IMR-90 (cell line): ENCODE data around the gene PLCH2. TPM values are rescaled to one million over a fixed set of nuclear protein-coding genes. Genes with fewer than 3 reads are reported as not detected.

Experiments used
- ATAC-seq: fragments of 200-7000 bp; cut with Tn5 transposase; 2 replicates; pipeline ENCODE4 v1.9.1; 2020; ENCODE audit warnings: low read depth, mild to moderate bottlenecking, moderate library complexity
- BruUV-seq: library from RNA; stranded (reverse); fragments of 400-500 nt; replicated peaks from 2 replicates; lab custom pipeline; 2021; lab: Mats Ljungman, UMichigan
- CTCF ChIA-PET: fragments of 300-600 bp; formaldehyde crosslinking; extraction: SDS; loops from one replicate; lab custom pipeline; 2021; ENCODE audit warnings: antibody characterized with exemption; lab: Yijun Ruan, JAX
- POLR2A ChIA-PET: fragments of 300-600 bp; sonication (Branson Sonifier 250); formaldehyde crosslinking; loops from one replicate; lab custom pipeline; 2022; ENCODE audit warnings: antibody characterized with exemption; ENCODE audit not compliant: unreplicated experiment; lab: Charles Lee
- DNase-seq: peaks from one replicate; pipeline ENCODE4 v3.0.0; 2013
- H2AFZ ChIP-seq: replicated peaks from 2 replicates; pipeline ENCODE3; 2013; ENCODE audit warnings: low read length, mild to moderate bottlenecking; ENCODE audit not compliant: poor library complexity
- H2AK5ac ChIP-seq: 2 replicates; pipeline ENCODE4 v1.6.1; 2013; ENCODE audit warnings: low read depth, low read length, inconsistent platforms
- H2AK9ac ChIP-seq: replicated peaks from 2 replicates; pipeline ENCODE3; 2013; ENCODE audit warnings: mild to moderate bottlenecking, low read depth, low read length, moderate library complexity; ENCODE audit not compliant: poor library complexity
- H2BK120ac ChIP-seq: 2 replicates; pipeline ENCODE4 v1.6.1; 2013; ENCODE audit warnings: low read depth, low read length, inconsistent platforms
- H2BK15ac ChIP-seq: 3 replicates; pipeline ENCODE4 v1.6.1; 2013; ENCODE audit warnings: low read depth, low read length, inconsistent platforms
- H2BK20ac ChIP-seq: 2 replicates; pipeline ENCODE4 v1.6.1; 2013; ENCODE audit warnings: low read depth, mild to moderate bottlenecking, inconsistent platforms, low read length, moderate library complexity
- H2BK5ac ChIP-seq: 2 replicates; pipeline ENCODE4 v1.6.1; 2013; ENCODE audit warnings: mild to moderate bottlenecking, low read depth, low read length, inconsistent platforms; ENCODE audit not compliant: poor library complexity, severe bottlenecking
- H3K14ac ChIP-seq: replicated peaks from 2 replicates; pipeline ENCODE4 v1.6.1; 2013; ENCODE audit warnings: low read depth, low read length, inconsistent platforms
- H3K18ac ChIP-seq: 2 replicates; pipeline ENCODE4 v1.6.1; 2013; ENCODE audit warnings: low read depth, low read length, control low read depth
- H3K23ac ChIP-seq: 2 replicates; pipeline ENCODE4 v1.6.1; 2013; ENCODE audit warnings: low read depth, low read length, inconsistent platforms
- H3K27ac ChIP-seq: 2 replicates; pipeline ENCODE4 v1.5.1; 2013; ENCODE audit warnings: mild to moderate bottlenecking, control low read depth, low read length; ENCODE audit not compliant: insufficient read depth
- H3K27me3 ChIP-seq: 2 replicates; pipeline ENCODE4 v1.6.1; 2013; ENCODE audit warnings: low read length; ENCODE audit not compliant: control insufficient read depth, insufficient read depth
- H3K36me3 ChIP-seq: 2 replicates; pipeline ENCODE4 v1.6.1; 2013; ENCODE audit warnings: low read length, mixed read lengths; ENCODE audit not compliant: control insufficient read depth, insufficient read depth
- H3K4ac ChIP-seq: 2 replicates; pipeline ENCODE4 v1.6.1; 2013; ENCODE audit warnings: low read depth, low read length, inconsistent platforms
- H3K4me1 ChIP-seq: 2 replicates; pipeline ENCODE4 v1.6.1; 2013; ENCODE audit warnings: low read length, mixed read lengths; ENCODE audit not compliant: control insufficient read depth, insufficient read depth
- H3K4me2 ChIP-seq: 2 replicates; pipeline ENCODE4 v1.6.1; 2013; ENCODE audit warnings: low read depth, mild to moderate bottlenecking, control low read depth, low read length, moderate library complexity
- H3K4me3 ChIP-seq: 2 replicates; pipeline ENCODE4 v1.5.1; 2013; ENCODE audit warnings: low read depth, mild to moderate bottlenecking, control low read depth, low read length, moderate library complexity; ENCODE audit not compliant: insufficient read depth
- H3K56ac ChIP-seq: 2 replicates; pipeline ENCODE4 v1.6.1; 2013; ENCODE audit warnings: low read length, inconsistent platforms; ENCODE audit not compliant: insufficient read depth; ENCODE audit errors: extremely low read depth
- H3K79me1 ChIP-seq, 2 experiments: 2 replicates each; pipeline ENCODE4 v1.6.1; 2013; ENCODE audit warnings: low read length in 2 of 2, inconsistent platforms in 1 of 2, low read depth in 1 of 2
- H3K9ac ChIP-seq: 2 replicates; pipeline ENCODE4 v1.6.1; 2013; ENCODE audit warnings: low read depth, low read length, control low read depth
- H3K9me1 ChIP-seq: 2 replicates; pipeline ENCODE4 v1.6.1; 2013; ENCODE audit warnings: low read length, inconsistent platforms; ENCODE audit not compliant: insufficient read depth
- H3K9me3 ChIP-seq: 2 replicates; pipeline ENCODE4 v1.6.1; 2013; ENCODE audit warnings: low read length; ENCODE audit not compliant: control insufficient read depth, insufficient read depth
- H4K20me1 ChIP-seq: 2 replicates; pipeline ENCODE4 v1.6.1; 2013; ENCODE audit warnings: low read length, inconsistent platforms; ENCODE audit not compliant: insufficient read depth
- H4K5ac ChIP-seq: 2 replicates; pipeline ENCODE4 v1.6.1; 2013; ENCODE audit warnings: mild to moderate bottlenecking, low read depth, low read length, control low read depth
- H4K8ac ChIP-seq, 2 experiments: 2 replicates each; pipeline ENCODE4 v1.6.1; 2013; ENCODE audit warnings: low read depth in 2 of 2, low read length in 2 of 2, control low read depth in 1 of 2, inconsistent platforms in 1 of 2
- H4K91ac ChIP-seq: 2 replicates; pipeline ENCODE4 v1.6.1; 2013; ENCODE audit warnings: low read depth, low read length, inconsistent platforms; ENCODE audit not compliant: insufficient read depth
- BHLHE40 ChIP-seq: fragments of 150-350 bp; IDR thresholded peaks from 2 replicates; pipeline ENCODE4 v1.6.1; 2016; ENCODE audit warnings: mild to moderate bottlenecking, low read depth, low read length
- CEBPB ChIP-seq: IDR thresholded peaks from 2 replicates; pipeline ENCODE4 v1.6.1; 2012; ENCODE audit warnings: low read depth, low read length, improper control_type of control experiment
- CTCF ChIP-seq: conservative IDR thresholded peaks from 2 replicates; pipeline ENCODE4 v1.5.1; 2012; ENCODE audit warnings: mild to moderate bottlenecking, low read depth, low read length, improper control_type of control experiment
- FOS ChIP-seq: fragments of 150-350 bp; IDR thresholded peaks from 2 replicates; pipeline ENCODE4 v1.6.1; 2016; ENCODE audit warnings: low read depth, low read length
- MAZ ChIP-seq: IDR thresholded peaks from 2 replicates; pipeline ENCODE4 v1.6.1; 2012; ENCODE audit warnings: low read depth, mild to moderate bottlenecking, low read length, improper control_type of control experiment, moderate library complexity, borderline replicate concordance
- MXI1 ChIP-seq: IDR thresholded peaks from 2 replicates; pipeline ENCODE4 v1.6.1; 2012; ENCODE audit warnings: low read depth, mild to moderate bottlenecking, low read length, moderate library complexity, borderline replicate concordance
- POLR2A ChIP-seq: IDR thresholded peaks from 2 replicates; pipeline ENCODE4 v1.6.1; 2012; ENCODE audit warnings: mild to moderate bottlenecking, low read depth, low read length
- WGBS, 2 experiments: methylation state at CpG; one replicate each; pipeline versions ENCODE4 v1.1.5 to v1.1.7; 2013; ENCODE audit warnings: missing lambda C conversion rate in 2 of 2; ENCODE audit not compliant: insufficient read length in 1 of 2; ENCODE audit errors: extremely low coverage in 2 of 2; 5-methylcytosine and 5-hydroxymethylcytosine counted together
- dilution Hi-C: fragments of 300-500 bp; cut with HindIII; formaldehyde crosslinking; loops from one replicate; pipeline ENCODE4 v1.14.3; 2018; ENCODE audit warnings: low sequenced_read_pairs; ENCODE audit not compliant: unreplicated experiment
- in situ Hi-C: fragments of 300-500 bp; cut with MboI; formaldehyde crosslinking; loops from 3 replicates; pipeline ENCODE4 v1.14.3; 2019; ENCODE audit warnings: low sequenced_read_pairs, inconsistent platforms, mixed read lengths
- intact Hi-C: fragments of 100-400 bp; cut with micrococcal nuclease; formaldehyde crosslinking; loops from 2 replicates; pipeline ENCODE4 v1.10.0; 2022
- polyA plus RNA-seq, 3 experiments: library from polyadenylated mRNA; depleted of rRNA; stranded (reverse); fragments of >200 nt; gene quantifications; 2 replicates each; pipeline ENCODE4 v1.2.3, GENCODE V29; 2012; ENCODE audit warnings: low replicate concordance in 1 of 3
- total RNA-seq: library from RNA; depleted of rRNA; stranded (reverse); fragments of >200 nt; gene quantifications from 2 replicates; pipeline ENCODE4 v1.2.3, GENCODE V29; 2012
- TF ChIP-seq, protein P1 (sequence below): fragments of 150-350 bp; IDR thresholded peaks from 2 replicates; pipeline ENCODE4 v1.6.1; 2017; ENCODE audit warnings: mild to moderate bottlenecking, antibody characterized with exemption, low read length, low read depth
- TF ChIP-seq, protein P2 (sequence below): fragments of 150-350 bp; IDR thresholded peaks from 2 replicates; pipeline ENCODE4 v1.6.1; 2016; ENCODE audit warnings: low read depth, mild to moderate bottlenecking, low read length, moderate library complexity, borderline replicate concordance

PLCH2 gene
- total and polyA plus RNA-seq, 2 of the 4 experiments (the other 2 are of a cell fraction), result 0.18 to 1.9 TPM

GRCh38 chr1:2552189-2552588 is 76.1 kb downstream of the PLCH2 start:
- H3K36me3 ChIP-seq, result no peaks in the 10 kb centered on the region
- ChIA-PET POLR2A (no interaction called here), CTCF (no interaction called here)
- H3K23ac ChIP-seq, result no peak overlapping the region
- H2BK15ac ChIP-seq, result no peak overlapping the region
- no peak overlapping the region for H2AK9ac ChIP-seq
- no peak overlapping the region for H3K4me2 ChIP-seq
- no TSS peak for BruUV-seq
- intact Hi-C loops, result no loop called here
- TF ChIP-seq, protein P1, sequence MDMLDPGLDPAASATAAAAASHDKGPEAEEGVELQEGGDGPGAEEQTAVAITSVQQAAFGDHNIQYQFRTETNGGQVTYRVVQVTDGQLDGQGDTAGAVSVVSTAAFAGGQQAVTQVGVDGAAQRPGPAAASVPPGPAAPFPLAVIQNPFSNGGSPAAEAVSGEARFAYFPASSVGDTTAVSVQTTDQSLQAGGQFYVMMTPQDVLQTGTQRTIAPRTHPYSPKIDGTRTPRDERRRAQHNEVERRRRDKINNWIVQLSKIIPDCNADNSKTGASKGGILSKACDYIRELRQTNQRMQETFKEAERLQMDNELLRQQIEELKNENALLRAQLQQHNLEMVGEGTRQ, result no peak
- no peak for TF ChIP-seq MXI1
- no peak for TF ChIP-seq CEBPB
- TF ChIP-seq FOS, result no peak
- TF ChIP-seq, protein P2, sequence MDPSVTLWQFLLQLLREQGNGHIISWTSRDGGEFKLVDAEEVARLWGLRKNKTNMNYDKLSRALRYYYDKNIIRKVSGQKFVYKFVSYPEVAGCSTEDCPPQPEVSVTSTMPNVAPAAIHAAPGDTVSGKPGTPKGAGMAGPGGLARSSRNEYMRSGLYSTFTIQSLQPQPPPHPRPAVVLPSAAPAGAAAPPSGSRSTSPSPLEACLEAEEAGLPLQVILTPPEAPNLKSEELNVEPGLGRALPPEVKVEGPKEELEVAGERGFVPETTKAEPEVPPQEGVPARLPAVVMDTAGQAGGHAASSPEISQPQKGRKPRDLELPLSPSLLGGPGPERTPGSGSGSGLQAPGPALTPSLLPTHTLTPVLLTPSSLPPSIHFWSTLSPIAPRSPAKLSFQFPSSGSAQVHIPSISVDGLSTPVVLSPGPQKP, result no peak
- no peak for TF ChIP-seq MAZ
- TF ChIP-seq CTCF, result no peak
- no peak for TF ChIP-seq BHLHE40
- no peak for TF ChIP-seq POLR2A
- H3K9me3 ChIP-seq, result no peaks in the 10 kb centered on the region
- WGBS, 2 experiments, result 89% methylated on average over 16 of the region's 26 CpGs; no CpG with 5 or more reads in 1 of the 2 experiments
- H4K8ac ChIP-seq, result no peak overlapping the region
- no peak overlapping the region for H2AK5ac ChIP-seq
- H2BK120ac ChIP-seq, result no peak overlapping the region
- H3K4me3 ChIP-seq, result no peak overlapping the region
- no peak overlapping the region for H3K9ac ChIP-seq
- in situ Hi-C loops, result no loop called here
- no peak overlapping the region for H4K91ac ChIP-seq
- no peak overlapping the region for H3K18ac ChIP-seq
- 0 out of 2 replicates have a peak, but pooled peaks cover 3% of the 10 kb centered on the region for H4K20me1 ChIP-seq
- dilution Hi-C loops, result no loop called here
- H2BK5ac ChIP-seq, result no peak overlapping the region
- peaks cover 0 to 4% of the 10 kb centered on the region in 2 experiments; a peak in 1 of 4 replicates for H3K79me1 ChIP-seq
- H3K9me1 ChIP-seq, result no peaks in the 10 kb centered on the region
- ATAC-seq (no peak), DNase-seq (no peak)
- H3K4me1 ChIP-seq, result peaks cover 6% of the 10 kb centered on the region
- H2BK20ac ChIP-seq, result no peak overlapping the region
- no peaks in the 10 kb centered on the region; the same call in 1 of the 2 replicates for H3K27me3 ChIP-seq
- H2AFZ ChIP-seq, result no peak overlapping the region
- no peak overlapping the region for H3K56ac ChIP-seq
- H3K4ac ChIP-seq, result no peak overlapping the region
- H3K14ac ChIP-seq, result no peak overlapping the region
- no peak overlapping the region for H4K5ac ChIP-seq
- H3K27ac ChIP-seq, result no peak overlapping the region
